Neural progenitor cell (in vitro differentiated cells): ENCODE measurements around the gene CEL.

ENCODE experiments used
- EZH2phosphoT487 ChIP-seq: fragments of 200-600 bp; sonication (generic); IDR thresholded peaks from 2 replicates; pipeline ENCODE4 v1.6.1; 2017; ENCODE audit warnings: antibody characterized with exemption
- TF ChIP-seq, protein P1 (sequence below): fragments of 200-600 bp; sonication (generic); IDR thresholded peaks from 2 replicates; pipeline ENCODE4 v1.5.1; 2017; ENCODE audit warnings: antibody characterized with exemption, mild to moderate bottlenecking

DNA sequence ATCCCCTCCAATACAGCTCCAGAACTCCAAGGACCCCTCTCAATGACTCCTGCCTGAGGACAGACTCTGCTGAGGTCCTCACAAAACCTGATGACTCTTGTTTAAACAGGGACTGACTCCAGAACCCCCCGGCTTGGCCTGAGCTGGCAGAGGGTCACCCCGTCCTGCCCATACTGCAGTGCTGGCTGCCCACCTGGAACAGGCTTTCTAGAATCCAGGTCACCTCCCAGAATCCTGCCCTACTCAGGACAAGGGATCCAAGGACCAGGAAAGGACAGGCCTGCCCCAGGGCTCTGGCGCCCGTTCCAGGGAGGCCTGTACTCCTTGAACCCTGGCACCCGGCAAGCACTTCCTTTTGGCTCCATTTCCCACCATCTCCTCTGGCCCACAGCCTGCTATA lies 37.1 kb downstream of the CEL start:
- TF ChIP-seq, protein P1, sequence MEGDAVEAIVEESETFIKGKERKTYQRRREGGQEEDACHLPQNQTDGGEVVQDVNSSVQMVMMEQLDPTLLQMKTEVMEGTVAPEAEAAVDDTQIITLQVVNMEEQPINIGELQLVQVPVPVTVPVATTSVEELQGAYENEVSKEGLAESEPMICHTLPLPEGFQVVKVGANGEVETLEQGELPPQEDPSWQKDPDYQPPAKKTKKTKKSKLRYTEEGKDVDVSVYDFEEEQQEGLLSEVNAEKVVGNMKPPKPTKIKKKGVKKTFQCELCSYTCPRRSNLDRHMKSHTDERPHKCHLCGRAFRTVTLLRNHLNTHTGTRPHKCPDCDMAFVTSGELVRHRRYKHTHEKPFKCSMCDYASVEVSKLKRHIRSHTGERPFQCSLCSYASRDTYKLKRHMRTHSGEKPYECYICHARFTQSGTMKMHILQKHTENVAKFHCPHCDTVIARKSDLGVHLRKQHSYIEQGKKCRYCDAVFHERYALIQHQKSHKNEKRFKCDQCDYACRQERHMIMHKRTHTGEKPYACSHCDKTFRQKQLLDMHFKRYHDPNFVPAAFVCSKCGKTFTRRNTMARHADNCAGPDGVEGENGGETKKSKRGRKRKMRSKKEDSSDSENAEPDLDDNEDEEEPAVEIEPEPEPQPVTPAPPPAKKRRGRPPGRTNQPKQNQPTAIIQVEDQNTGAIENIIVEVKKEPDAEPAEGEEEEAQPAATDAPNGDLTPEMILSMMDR: no peak
- no peak for TF ChIP-seq EZH2phosphoT487
